ENCODE data around the gene KIF4A. TPM values are rescaled to one million over a fixed set of nuclear protein-coding genes. Genes with fewer than 3 reads are reported as not detected.

The KIF4A gene
- polyA plus RNA-seq, 1 donor (not counting 4 experiments of a cell fraction or from before 2014, with no cell fraction given), result 7.1 TPM

- Histone ChIP-seq H3K36me3 (ENCODE audit: control insufficient read depth in 2 of 2, extremely low read depth in 1 of 2, insufficient read depth in 2 of 2, low read length in 2 of 2) (no peaks in the 10 kb centered on the region), H3K4me2 (ENCODE audit: control insufficient read depth, extremely low read depth, insufficient read depth, low read depth, low read length) (no peak overlapping the region), H3K9me3 (ENCODE audit: control insufficient read depth, low read depth, low read length) (no peaks in the 10 kb centered on the region), H3K4me3 (ENCODE audit: control insufficient read depth in 2 of 3, extremely low read depth in 1 of 3, insufficient read depth in 2 of 3, low read depth in 1 of 3, low read length in 3 of 3) (no peak overlapping the region), H4K20me1 (ENCODE audit: control insufficient read depth, extremely low read depth, insufficient read depth, low read length) (no peaks in the 10 kb centered on the region), H2AFZ (ENCODE audit: control insufficient read depth, low read length) (no peak overlapping the region), H3K9ac (ENCODE audit: control insufficient read depth, extremely low read depth, insufficient read depth, low read length) (no peak overlapping the region), H3K79me2 (ENCODE audit: control insufficient read depth, insufficient read depth, low read length) (no peaks in the 10 kb centered on the region), H3K27me3 (ENCODE audit: control insufficient read depth, extremely low read depth, insufficient read depth, low read length) (no peaks in the 10 kb centered on the region), H3K27ac (ENCODE audit: control insufficient read depth, insufficient read depth, low read length) (no peak overlapping the region), H3K4me1 (ENCODE audit: control insufficient read depth, extremely low read depth, insufficient read depth, low read length) (peaks cover 4% of the 10 kb centered on the region), H3K9me1 (ENCODE audit: control insufficient read depth, extremely low read depth, insufficient read depth, low read length) (peaks cover 2% of the 10 kb centered on the region)
- TF ChIP-seq CTCF (optimal IDR thresholded peaks at IDR 0.05 in 1 of 3, IDR thresholded peaks at IDR 0.05 in 1 of 3, conservative IDR thresholded peaks at IDR 0.05 in 1 of 3; ENCODE audit: extremely low read depth in 1 of 3, insufficient read depth in 2 of 3, low read length in 3 of 3), result peak; percentile 73 to 84 (median 78)
- TF ChIP-seq EZH2 (IDR thresholded peaks at IDR 0.05; ENCODE audit: low read length), result no peak
- dilution Hi-C loops (cut with MboI; ENCODE audit: extremely low pct_ligation_motif_present, low sequenced_read_pairs), result no loop called here
- DNase-seq (ENCODE audit: low read depth, low spot score), result peak; percentile 9
- peak; percentile 87 for FAIRE-seq
Measured at GRCh38 chrX:70262952-70263567, 26.8 kb upstream of the KIF4A start.

- H3K9me3 ChIP-seq (ENCODE audit: control insufficient read depth, low read depth, low read length), result no peaks in the 10 kb centered on the region
- no peaks in the 10 kb centered on the region for H3K36me3 ChIP-seq (ENCODE audit: control insufficient read depth in 2 of 2, extremely low read depth in 1 of 2, insufficient read depth in 2 of 2, low read length in 2 of 2)
- no peak for DNase-seq (ENCODE audit: low read depth, low spot score)
- peaks cover 4% of the 10 kb centered on the region for H3K4me1 ChIP-seq (ENCODE audit: control insufficient read depth, extremely low read depth, insufficient read depth, low read length)
- no peak for FAIRE-seq
- no peaks in the 10 kb centered on the region for H3K27me3 ChIP-seq (ENCODE audit: control insufficient read depth, extremely low read depth, insufficient read depth, low read length)
- dilution Hi-C loops (cut with MboI; ENCODE audit: extremely low pct_ligation_motif_present, low sequenced_read_pairs), result no loop called here
- H3K9ac ChIP-seq (ENCODE audit: control insufficient read depth, extremely low read depth, insufficient read depth, low read length), result no peak overlapping the region
- no peaks in the 10 kb centered on the region for H4K20me1 ChIP-seq (ENCODE audit: control insufficient read depth, extremely low read depth, insufficient read depth, low read length)
- no peak overlapping the region for H3K27ac ChIP-seq (ENCODE audit: control insufficient read depth, insufficient read depth, low read length)
- TF ChIP-seq EZH2 (IDR thresholded peaks at IDR 0.05; ENCODE audit: low read length) (no peak), CTCF (optimal IDR thresholded peaks at IDR 0.05 in 1 of 3, IDR thresholded peaks at IDR 0.05 in 1 of 3, conservative IDR thresholded peaks at IDR 0.05 in 1 of 3; ENCODE audit: extremely low read depth in 1 of 3, insufficient read depth in 2 of 3, low read length in 3 of 3) (no peak)
- no peak overlapping the region for H3K4me3 ChIP-seq (ENCODE audit: control insufficient read depth in 2 of 3, extremely low read depth in 1 of 3, insufficient read depth in 2 of 3, low read depth in 1 of 3, low read length in 3 of 3)
- no peak overlapping the region for H3K4me2 ChIP-seq (ENCODE audit: control insufficient read depth, extremely low read depth, insufficient read depth, low read depth, low read length)
- peaks cover 2% of the 10 kb centered on the region for H3K9me1 ChIP-seq (ENCODE audit: control insufficient read depth, extremely low read depth, insufficient read depth, low read length)
- H2AFZ ChIP-seq (ENCODE audit: control insufficient read depth, low read length), result no peak overlapping the region
- no peaks in the 10 kb centered on the region for H3K79me2 ChIP-seq (ENCODE audit: control insufficient read depth, insufficient read depth, low read length)
Measured at GRCh38 chrX:70264784-70265183, 25.1 kb upstream of the KIF4A start.
